MCF 10A (cell line): ENCODE measurements around the gene CERS2. TPM values are rescaled to one million over a fixed set of nuclear protein-coding genes. Genes with fewer than 3 reads are reported as not detected.

Experiments used
- BruUV-seq: library from RNA; stranded (reverse); fragments of 400-500 nt; replicated peaks from 2 replicates; lab custom pipeline; 2021; lab: Mats Ljungman, UMichigan
- CTCF ChIA-PET: fragments of 300-600 bp; sonication (Branson Sonifier 250); formaldehyde crosslinking; extraction: SDS; loops from one replicate; lab custom pipeline; 2021; ENCODE audit warnings: antibody characterized with exemption, inconsistent platforms; lab: Yijun Ruan, JAX
- POLR2A ChIA-PET: fragments of 300-600, 350-650 bp; sonication (Branson Sonifier 250); formaldehyde crosslinking; extraction: SDS; loops from one replicate; lab custom pipeline; 2020; ENCODE audit warnings: antibody characterized with exemption, inconsistent platforms; lab: Yijun Ruan, JAX
- DNase-seq: peaks from one replicate; pipeline ENCODE4 v3.0.0-alpha.2; 2018; ENCODE audit not compliant: unreplicated experiment
- H3K27ac Mint-ChIP-seq: one replicate; pipeline ENCODE4 v1.8.0; 2022; ENCODE audit warnings: mild to moderate bottlenecking, low read depth, mixed read lengths; ENCODE audit not compliant: unreplicated experiment
- H3K27me3 Mint-ChIP-seq: one replicate; pipeline ENCODE4 v1.8.0; 2022; ENCODE audit warnings: mixed read lengths; ENCODE audit not compliant: insufficient read depth, unreplicated experiment
- H3K36me3 Mint-ChIP-seq: one replicate; pipeline ENCODE4 v1.8.0; 2022; ENCODE audit warnings: mild to moderate bottlenecking, moderate library complexity, mixed read lengths; ENCODE audit not compliant: insufficient read depth, unreplicated experiment
- H3K4me1 Mint-ChIP-seq: one replicate; pipeline ENCODE4 v1.8.0; 2022; ENCODE audit warnings: mixed read lengths; ENCODE audit not compliant: insufficient read depth, unreplicated experiment
- H3K4me3 Mint-ChIP-seq: one replicate; pipeline ENCODE4 v1.8.0; 2022; ENCODE audit warnings: mild to moderate bottlenecking, moderate library complexity, mixed read lengths; ENCODE audit not compliant: unreplicated experiment
- H3K9me3 Mint-ChIP-seq: one replicate; pipeline ENCODE4 v1.8.0; 2022; ENCODE audit warnings: mixed read lengths; ENCODE audit not compliant: unreplicated experiment
- CTCF ChIP-seq: fragments of 200-600 bp; IDR thresholded peaks from one replicate; pipeline ENCODE4 v1.8.0; 2022; ENCODE audit warnings: antibody characterized with exemption, mild to moderate bottlenecking; ENCODE audit not compliant: unreplicated experiment
- intact Hi-C: fragments of 100-400 bp; cut with micrococcal nuclease; formaldehyde crosslinking; loops from 2 replicates; pipeline ENCODE4 v1.14.1; 2022
- total RNA-seq: library from RNA; stranded (reverse); gene quantifications from 2 replicates; pipeline ENCODE4 v1.2.3, GENCODE V29; 2022

CERS2 gene
- total RNA-seq, 1 experiment from 2014 or later, result 270 TPM

GRCh38 chr1:150928286-150928685 is 46.3 kb downstream of the CERS2 start:
- intact Hi-C loops, result loop anchor here (5.0 kb wide), 1 partner anchor 44 kb away; the partner anchor contains the start of gene CERS2
- Mint-ChIP-seq H3K4me3 (no peak overlapping the region), H3K4me1 (peaks cover 12% of the 10 kb centered on the region)

DNA sequence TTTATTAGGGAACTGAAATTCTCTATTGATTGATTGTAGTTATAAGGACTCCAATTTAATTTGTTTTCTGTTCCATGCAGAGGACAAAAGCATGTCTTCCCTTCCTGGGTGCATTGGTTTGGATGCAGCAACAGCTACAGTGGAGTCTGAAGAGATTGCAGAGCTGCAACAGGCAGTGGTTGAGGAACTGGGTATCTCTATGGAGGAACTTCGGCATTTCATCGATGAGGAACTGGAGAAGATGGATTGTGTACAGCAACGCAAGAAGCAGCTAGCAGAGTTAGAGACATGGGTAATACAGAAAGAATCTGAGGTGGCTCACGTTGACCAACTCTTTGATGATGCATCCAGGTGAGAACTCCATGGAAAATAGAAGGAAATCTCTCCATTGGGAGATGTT is 47.0 kb downstream of the CERS2 start:
- no peak overlapping the region for H3K27ac Mint-ChIP-seq
- TF ChIP-seq CTCF, result no peak
- ChIA-PET CTCF (interaction anchor here (0.6 to 2.8 kb wide), 6 partner anchors 8 to 352 kb away, joined by 3 to 13 read pairs (median 4); partner anchors contain the start of gene MINDY1), POLR2A (interaction anchor here (1.1 to 2.5 kb wide), 5 partner anchors 46 to 367 kb away, joined by 3 to 16 read pairs (median 7); partner anchors contain the start of gene GOLPH3L)
- peaks cover 13% of the 10 kb centered on the region for H3K4me1 Mint-ChIP-seq
- intact Hi-C loops, result loop anchor here (5.0 kb wide), 1 partner anchor 45 kb away; the partner anchor contains the start of gene CERS2
- no TSS peak for BruUV-seq
- no peak for DNase-seq
- no peaks in the 10 kb centered on the region for H3K27me3 Mint-ChIP-seq
- H3K9me3 Mint-ChIP-seq, result peaks cover 4% of the 10 kb centered on the region
- peaks cover 66% of the 10 kb centered on the region for H3K36me3 Mint-ChIP-seq
- H3K4me3 Mint-ChIP-seq, result peak overlapping the region; percentile 98

More at GRCh38 chr1:150928286-150928685, 46.3 kb downstream of the CERS2 start:
- no peak overlapping the region for H3K27ac Mint-ChIP-seq
- ChIA-PET POLR2A (interaction anchor here (1.4 kb wide), 1 partner anchor 231 kb away, joined by 4 read pairs; the partner anchor contains the start of gene GOLPH3L), CTCF (interaction anchor here (0.7 to 2.8 kb wide), 3 partner anchors 19 to 352 kb away, joined by 3 to 13 read pairs (median 3); partner anchors contain the start of gene MINDY1)
- peaks cover 73% of the 10 kb centered on the region for H3K36me3 Mint-ChIP-seq
- no TSS peak for BruUV-seq
- H3K27me3 Mint-ChIP-seq, result no peaks in the 10 kb centered on the region
- peaks cover 7% of the 10 kb centered on the region for H3K9me3 Mint-ChIP-seq
- DNase-seq, result no peak
- no peak for TF ChIP-seq CTCF

GRCh38 chr1:150926097-150926741 is 48.4 kb downstream of the CERS2 start, which contains the start of gene SETDB1:
TSS of gene SETDB1 (plus strand) at chr1:150926363. CDS start at chr1:150927715, 1,352 bp downstream.
- intact Hi-C loops, result loop anchor here (1.0 to 5.0 kb wide), 2 partner anchors 45 to 46 kb away; partner anchors contain the start of gene CERS2
- Mint-ChIP-seq H3K27me3 (no peaks in the 10 kb centered on the region), H3K27ac (peak within 1 kb of the TSS; percentile 98), H3K4me3 (peak within 1 kb of the TSS; percentile 98), H3K36me3 (peaks cover 52% of the 10 kb centered on the region), H3K4me1 (peaks cover 18% of the 10 kb centered on the region), H3K9me3 (no peaks in the 10 kb centered on the region)
- POLR2A ChIA-PET, result interaction anchor here (0.6 to 2.5 kb wide), 34 partner anchors 10 to 592 kb away, joined by 3 to 18 read pairs (median 5); partner anchors contain the start of genes ARNT, CTXND2, ENSA and GOLPH3L
- no peak for TF ChIP-seq CTCF
- DNase-seq, result peak; percentile 99
- CTCF ChIA-PET, result interaction anchor here (0.5 to 2.8 kb wide), 15 partner anchors 14 to 365 kb away, joined by 3 to 13 read pairs (median 4); partner anchors contain the start of gene MINDY1
- no TSS peak for BruUV-seq

GRCh38 chr1:150925080-150925479 is 49.6 kb downstream of the CERS2 start:
- H3K27me3 Mint-ChIP-seq, result no peaks in the 10 kb centered on the region
- peaks cover 18% of the 10 kb centered on the region for H3K4me1 Mint-ChIP-seq
- POLR2A ChIA-PET, result interaction anchor here (1.1 to 2.5 kb wide), 11 partner anchors 43 to 438 kb away, joined by 6 to 18 read pairs (median 8); partner anchors contain the start of genes ARNT, GOLPH3L, MCL1 and MINDY1
- no peak for TF ChIP-seq CTCF
- H3K9me3 Mint-ChIP-seq, result no peaks in the 10 kb centered on the region
- BruUV-seq, result no TSS peak
- H3K4me3 Mint-ChIP-seq, result peak overlapping the region; percentile 98
- no peak overlapping the region for H3K27ac Mint-ChIP-seq
- DNase-seq, result no peak
- intact Hi-C loops, result loop anchor here (5.0 kb wide), 1 partner anchor 47 kb away; the partner anchor contains the start of gene CERS2
- peaks cover 47% of the 10 kb centered on the region for H3K36me3 Mint-ChIP-seq
- CTCF ChIA-PET, result interaction anchor here (0.8 to 2.1 kb wide), 7 partner anchors 19 to 504 kb away, joined by 3 to 9 read pairs (median 4); no protein-coding TSS in a partner anchor
